OCI-LY7 (cell line): ENCODE data around the gene RPS14. TPM values are rescaled to one million over a fixed set of nuclear protein-coding genes. Genes with fewer than 3 reads are reported as not detected.

Experiments
- BruUV-seq: library from RNA; stranded (reverse); fragments of 400-500 nt; replicated peaks from 2 replicates; lab custom pipeline; 2021; lab: Mats Ljungman, UMichigan
- CTCF ChIA-PET: fragments of 300-600 bp; sonication (Branson Sonifier 250); formaldehyde crosslinking; loops from one replicate; lab custom pipeline; 2022; ENCODE audit warnings: antibody characterized with exemption; ENCODE audit not compliant: unreplicated experiment; lab: Charles Lee
- POLR2A ChIA-PET: fragments of 300-600 bp; sonication (Branson Sonifier 250); formaldehyde crosslinking; loops from one replicate; lab custom pipeline; 2022; ENCODE audit warnings: antibody characterized with exemption; lab: Charles Lee
- DNase-seq: peaks from one replicate; pipeline ENCODE4 v3.0.0-alpha.2; 2015; ENCODE audit warnings: low spot score
- H2AFZ ChIP-seq: fragments of 200-600 bp; sonication (generic), shearing (Covaris generic); 2 replicates; pipeline ENCODE4 v1.6.1; 2014; ENCODE audit warnings: mild to moderate bottlenecking, antibody characterized with exemption, low read length, moderate library complexity
- H3K27ac ChIP-seq: fragments of 200-600 bp; sonication (generic); 2 replicates; pipeline ENCODE4 v1.5.1; 2014; ENCODE audit warnings: mixed run types, low read depth, mild to moderate bottlenecking, moderate library complexity, low read length, inconsistent platforms; ENCODE audit not compliant: poor library complexity, severe bottlenecking
- H3K36me3 ChIP-seq: fragments of 200-600 bp; sonication (generic); 2 replicates; pipeline ENCODE4 v1.6.1; 2014; ENCODE audit warnings: mild to moderate bottlenecking, antibody characterized with exemption, low read length, moderate library complexity, mixed read lengths; ENCODE audit not compliant: insufficient read depth
- H3K4me1 ChIP-seq: fragments of 200-600 bp; sonication (generic); 2 replicates; pipeline ENCODE4 v1.5.1; 2014; ENCODE audit warnings: mild to moderate bottlenecking, low read length; ENCODE audit not compliant: insufficient read depth, poor library complexity, severe bottlenecking
- H3K4me2 ChIP-seq: fragments of 200-600 bp; sonication (generic); 2 replicates; pipeline ENCODE4 v1.6.1; 2014; ENCODE audit warnings: mild to moderate bottlenecking, low read length
- H3K4me3 ChIP-seq: fragments of 200-600 bp; sonication (generic); 2 replicates; pipeline ENCODE4 v1.5.1; 2014; ENCODE audit warnings: mild to moderate bottlenecking, low read depth, low read length; ENCODE audit not compliant: poor library complexity, severe bottlenecking
- H3K79me2 ChIP-seq: fragments of 200-600 bp; sonication (generic); 2 replicates; pipeline ENCODE4 v1.6.1; 2016; ENCODE audit warnings: low read depth, mild to moderate bottlenecking, low read length, moderate library complexity, mixed read lengths; ENCODE audit not compliant: insufficient read depth
- H3K9me2 ChIP-seq: fragments of 200-600 bp; sonication (generic); 2 replicates; pipeline ENCODE4 v1.6.1; 2016; ENCODE audit warnings: mild to moderate bottlenecking, low read length, mixed read lengths; ENCODE audit not compliant: insufficient read depth
- H3K9me3 ChIP-seq: fragments of 200-600 bp; sonication (generic); 2 replicates; pipeline ENCODE4 v1.6.1; 2014; ENCODE audit warnings: mild to moderate bottlenecking, mixed run types, low read length, mixed read lengths
- H4K20me1 ChIP-seq: fragments of 200-600 bp; sonication (generic); 2 replicates; pipeline ENCODE4 v1.6.1; 2014; ENCODE audit warnings: mild to moderate bottlenecking, antibody characterized with exemption, low read length, moderate library complexity, mixed read lengths; ENCODE audit not compliant: insufficient read depth
- CTCF ChIP-seq: fragments of 200-600 bp; sonication (generic); conservative IDR thresholded peaks from 2 replicates; pipeline ENCODE4 v1.5.1; 2014; ENCODE audit warnings: mild to moderate bottlenecking, antibody characterized with exemption, low read length, moderate library complexity, mixed read lengths
- EZH2phosphoT487 ChIP-seq: fragments of 200-600 bp; sonication (generic); IDR thresholded peaks from 2 replicates; pipeline ENCODE4 v1.6.1; 2018; ENCODE audit warnings: low read depth, borderline replicate concordance, mild to moderate bottlenecking, mixed run types, antibody characterized with exemption, low read length, moderate library complexity, mixed read lengths
- intact Hi-C: fragments of 100-400 bp; cut with micrococcal nuclease; formaldehyde crosslinking; loops from one replicate; pipeline ENCODE4 v1.10.0; 2022; ENCODE audit not compliant: unreplicated experiment
- total RNA-seq, 2 experiments: library from RNA; depleted of rRNA in 1 of 2; stranded (reverse); fragments of >200 nt in 1 of 2; shearing (Covaris generic) in 1 of 2; gene quantifications; 2 replicates each; pipeline ENCODE4 v1.2.3, GENCODE V29; 2014 to 2022

RPS14 gene
- total RNA-seq, 2 experiments from 2014 or later: 2,281 to 2,304 TPM

- H3K4me2 ChIP-seq: no peak overlapping the region
- H3K9me3 ChIP-seq: no peaks in the 10 kb centered on the region
- no peak overlapping the region for H2AFZ ChIP-seq
- no TSS peak for BruUV-seq
- POLR2A ChIA-PET: interaction anchor here (0.7 to 1.2 kb wide), 2 partner anchors 23 to 32 kb away, joined by 3 read pairs; no protein-coding TSS in a partner anchor
- no peak for TF ChIP-seq EZH2phosphoT487
- peak; percentile 31; the same call in 1 of the 2 replicates for TF ChIP-seq CTCF
- DNase-seq: no peak
- no peaks in the 10 kb centered on the region for H3K79me2 ChIP-seq
- no peaks in the 10 kb centered on the region for H3K9me2 ChIP-seq
- no peak overlapping the region for H3K4me3 ChIP-seq
- H3K27ac ChIP-seq: no peak overlapping the region
- intact Hi-C loops: no loop called here
- peaks cover 98% of the 10 kb centered on the region for H3K36me3 ChIP-seq
- H3K4me1 ChIP-seq: peaks cover 13% of the 10 kb centered on the region
- no peaks in the 10 kb centered on the region for H4K20me1 ChIP-seq
- CTCF ChIA-PET: no interaction called here
Observed at GRCh38 chr5:150394912-150395687, 54.4 kb downstream of the RPS14 start.

GRCh38 chr5:150394131-150394530 lies 55.4 kb downstream of the RPS14 start:
- intact Hi-C loops: no loop called here
- TF ChIP-seq CTCF (no peak), EZH2phosphoT487 (no peak)
- DNase-seq: no peak
- no peak overlapping the region for H2AFZ ChIP-seq
- H3K36me3 ChIP-seq: peaks cover 98% of the 10 kb centered on the region
- no peaks in the 10 kb centered on the region for H3K9me2 ChIP-seq
- no peak overlapping the region for H3K4me2 ChIP-seq
- H3K4me1 ChIP-seq: peaks cover 10% of the 10 kb centered on the region
- no peak overlapping the region for H3K4me3 ChIP-seq
- BruUV-seq: no TSS peak
- ChIA-PET CTCF (no interaction called here), POLR2A (interaction anchor here (1.2 kb wide), 1 partner anchor 31 kb away, joined by 3 read pairs; no protein-coding TSS in a partner anchor)
- no peak overlapping the region for H3K27ac ChIP-seq
- H3K79me2 ChIP-seq: no peaks in the 10 kb centered on the region
- H3K9me3 ChIP-seq: no peaks in the 10 kb centered on the region
- H4K20me1 ChIP-seq: no peaks in the 10 kb centered on the region

- no peak for DNase-seq
- Histone ChIP-seq H3K9me2 (no peaks in the 10 kb centered on the region), H3K36me3 (peaks cover 98% of the 10 kb centered on the region), H3K4me2 (no peak overlapping the region), H2AFZ (no peak overlapping the region), H3K27ac (no peak overlapping the region), H3K4me1 (no peaks in the 10 kb centered on the region), H3K4me3 (no peak overlapping the region), H3K9me3 (no peaks in the 10 kb centered on the region), H4K20me1 (no peaks in the 10 kb centered on the region), H3K79me2 (no peaks in the 10 kb centered on the region)
- intact Hi-C loops: no loop called here
- TF ChIP-seq EZH2phosphoT487: no peak
- TF ChIP-seq CTCF: no peak
- POLR2A ChIA-PET: no interaction called here
- CTCF ChIA-PET: no interaction called here
- BruUV-seq: no TSS peak
Observed at GRCh38 chr5:150393096-150393645, 56.4 kb downstream of the RPS14 start.
